Kidney capillary endothelial cell (primary cell): ENCODE data around the gene SLC9A9.

Experiments
- DNase-seq: peaks from one replicate; pipeline ENCODE4 v3.0.0-alpha.2; 2018; ENCODE audit warnings: low spot score

The SLC9A9 gene

DNA sequence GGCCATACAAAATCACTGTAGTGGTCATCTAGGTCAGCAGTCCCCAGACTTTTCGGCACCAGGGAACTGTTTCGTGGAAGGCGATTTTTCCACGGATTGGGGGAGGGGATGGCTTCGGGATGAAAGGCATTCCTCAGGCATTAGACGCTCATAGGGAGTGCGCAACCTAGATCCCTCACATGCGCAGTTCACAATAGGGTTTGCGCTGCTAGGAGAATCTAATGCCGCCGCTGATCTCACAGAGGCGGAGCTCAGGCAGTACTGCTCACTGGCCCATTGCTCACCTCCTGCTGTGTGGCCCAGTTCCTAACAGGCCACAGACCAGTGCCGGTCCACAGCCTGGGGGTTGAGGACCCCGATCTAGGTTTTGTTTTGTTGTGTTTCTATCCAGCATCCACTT is 200.1 kb downstream of the SLC9A9 start:
- no peak for DNase-seq

DNA sequence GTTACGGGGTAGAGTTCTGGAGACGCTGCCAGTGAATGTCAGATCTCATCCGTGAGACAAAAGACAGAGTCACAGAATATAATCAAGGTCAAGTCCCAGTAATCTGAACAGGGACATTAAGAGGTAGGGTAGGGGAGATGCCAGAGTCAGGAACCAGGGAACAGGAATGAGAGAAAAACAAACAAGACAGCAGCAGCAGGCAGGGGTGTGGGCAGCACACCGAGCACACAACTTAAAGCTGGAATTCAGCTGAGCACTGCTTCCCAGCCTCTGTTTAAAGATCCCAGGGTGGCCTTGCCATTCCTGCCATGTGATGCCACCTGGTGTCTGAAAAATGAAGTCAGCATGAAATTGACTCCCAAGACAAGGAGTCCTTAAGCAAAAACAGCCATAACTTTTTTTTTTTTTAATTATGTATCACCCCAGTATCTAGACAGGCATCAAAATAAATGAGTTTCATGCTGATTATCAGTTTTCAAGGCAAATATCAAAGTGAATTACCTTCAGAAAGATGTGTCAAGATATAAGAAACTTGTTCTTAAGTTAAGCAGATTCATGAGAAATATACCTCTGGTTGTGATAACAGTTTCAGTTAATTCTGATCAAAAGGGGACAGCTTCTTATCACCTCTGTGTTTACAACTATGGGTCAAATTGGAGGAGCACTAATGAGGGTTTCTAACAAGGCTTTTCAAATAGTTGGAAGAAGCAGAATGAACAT is 203.7 kb downstream of the SLC9A9 start:
- DNase-seq = peak; percentile 81

DNA sequence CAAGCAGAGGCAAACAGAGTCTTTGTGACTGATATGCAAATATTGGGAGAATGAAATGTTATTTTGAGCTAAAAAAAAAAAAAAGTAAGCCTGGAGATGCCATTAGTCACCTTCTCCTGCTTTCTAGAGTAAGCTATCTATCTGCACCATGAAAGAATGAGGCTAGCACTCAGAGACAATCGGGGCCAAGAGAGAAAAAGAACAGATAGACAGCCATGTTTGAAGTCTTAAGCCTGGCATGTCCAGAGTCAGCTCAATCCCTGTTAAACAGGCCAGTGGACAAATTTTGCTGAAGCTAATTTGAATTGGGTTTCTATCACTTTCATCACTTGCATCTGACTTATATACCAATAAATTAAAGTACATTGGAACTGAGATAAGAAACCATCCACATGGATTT is 204.4 kb downstream of the SLC9A9 start:
- DNase-seq = peak; percentile 2

DNA sequence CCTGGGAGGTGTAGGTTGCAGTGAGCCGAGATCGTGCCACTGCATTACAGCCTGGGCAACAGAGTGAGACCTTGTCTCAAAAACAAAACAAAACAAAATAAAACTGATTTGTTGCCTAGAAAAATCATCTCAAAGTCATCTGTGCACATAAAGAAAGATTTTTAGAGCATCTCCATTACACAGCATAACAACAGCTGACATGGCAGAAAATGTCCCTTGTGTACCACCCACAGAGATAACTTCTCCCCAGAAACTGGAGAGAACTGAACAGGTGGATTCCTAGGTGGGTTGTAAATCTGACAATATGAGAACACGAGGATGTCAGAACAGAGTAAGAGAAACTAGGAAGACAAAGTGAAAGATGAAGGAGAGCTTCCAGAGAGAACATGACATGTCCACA is 207.5 kb downstream of the SLC9A9 start:
- DNase-seq = no peak

DNA sequence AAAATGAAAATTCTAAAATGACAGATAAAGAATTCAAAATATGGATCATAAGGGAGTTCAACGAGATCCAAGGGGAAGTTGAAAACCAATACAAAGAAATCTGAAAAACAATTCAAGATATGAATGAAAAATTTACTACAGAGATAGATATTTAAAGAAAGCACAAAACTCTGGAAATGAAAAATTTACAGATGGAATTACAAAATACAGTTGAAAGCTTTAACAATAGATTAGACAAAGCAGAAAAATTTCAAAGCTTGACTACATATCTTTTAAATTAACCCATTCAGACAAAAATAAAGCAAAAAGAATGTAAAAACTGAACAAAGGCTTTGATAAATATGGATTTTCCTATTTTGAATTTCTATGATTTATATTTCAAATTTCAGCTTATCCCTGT is 211.1 kb downstream of the SLC9A9 start:
- DNase-seq = no peak

DNA sequence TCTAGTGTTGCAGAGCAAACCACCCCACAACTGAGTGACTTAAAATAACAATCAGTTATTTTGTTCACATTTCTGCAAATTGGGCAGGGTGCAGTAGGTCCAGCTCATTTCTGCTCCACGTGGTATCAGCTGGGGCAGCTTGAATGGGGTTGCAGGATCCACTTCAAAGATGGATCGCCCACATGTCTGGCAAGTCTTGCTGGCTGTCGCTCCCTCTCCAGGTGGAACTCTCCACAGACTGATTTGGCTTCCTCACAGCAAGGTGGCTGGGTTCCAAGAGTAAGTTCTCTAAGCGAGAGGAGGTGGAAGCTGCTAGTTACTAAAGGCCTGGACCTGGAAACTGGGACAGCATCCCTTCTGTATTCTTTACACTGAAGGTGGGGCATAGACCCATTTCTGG is 213.3 kb downstream of the SLC9A9 start:
- no peak for DNase-seq

DNA sequence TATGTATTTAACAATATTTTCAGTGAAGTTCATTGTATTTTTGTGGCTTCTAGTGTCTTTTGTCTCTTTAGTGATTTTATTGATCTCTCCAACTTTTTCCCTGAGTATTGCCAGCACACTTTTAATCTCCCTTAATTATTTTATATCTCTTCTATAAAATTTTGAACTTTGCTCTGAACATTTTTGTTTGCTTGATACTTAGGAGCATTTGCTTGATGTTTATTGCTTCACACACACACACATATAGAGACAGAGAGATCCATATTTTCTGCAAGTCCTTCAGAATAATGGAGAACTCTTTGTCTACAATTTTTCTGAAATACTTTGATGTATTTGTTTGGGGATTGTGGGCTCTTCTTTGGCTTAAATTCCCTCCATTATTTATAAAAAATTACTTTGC is 213.8 kb downstream of the SLC9A9 start:
- no peak for DNase-seq

DNA sequence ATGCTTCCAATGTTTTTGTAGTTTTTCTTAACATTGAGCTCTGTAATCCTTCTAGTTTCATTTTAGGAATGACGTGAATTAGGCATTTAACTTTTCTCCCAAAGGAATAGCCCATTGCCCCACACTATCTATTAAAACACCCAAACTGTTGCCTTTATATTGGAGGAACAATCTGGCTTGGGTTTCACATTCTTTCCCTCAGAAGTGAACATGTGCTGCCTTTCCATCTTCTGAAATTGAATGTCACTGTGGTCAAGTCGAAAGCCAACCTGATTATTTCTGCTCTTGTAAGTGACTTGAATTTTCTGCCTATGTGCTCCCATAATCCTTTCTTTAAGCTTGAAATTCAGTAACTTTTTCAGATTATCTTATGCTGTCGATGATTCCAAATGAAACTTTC is 214.5 kb downstream of the SLC9A9 start:
- DNase-seq = no peak

DNA sequence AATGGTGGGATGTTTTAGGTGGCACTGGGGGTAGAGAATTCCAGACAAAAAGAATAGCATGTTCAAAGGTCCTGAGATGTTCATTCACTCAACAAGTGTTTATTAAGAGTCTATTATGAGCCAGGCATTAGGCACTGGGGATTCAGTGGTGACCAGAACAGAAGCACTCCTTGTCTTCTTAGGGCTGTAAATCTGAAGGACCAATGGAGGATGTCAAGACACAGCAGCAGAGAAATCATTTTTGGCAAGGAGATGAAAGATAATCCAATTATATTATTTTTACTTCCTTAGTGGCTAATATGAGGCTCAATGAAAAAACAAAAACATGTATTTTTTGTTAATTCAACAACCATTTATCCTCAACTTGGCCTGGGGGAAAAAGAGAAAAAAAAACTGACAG is 218.5 kb downstream of the SLC9A9 start:
- no peak for DNase-seq

DNA sequence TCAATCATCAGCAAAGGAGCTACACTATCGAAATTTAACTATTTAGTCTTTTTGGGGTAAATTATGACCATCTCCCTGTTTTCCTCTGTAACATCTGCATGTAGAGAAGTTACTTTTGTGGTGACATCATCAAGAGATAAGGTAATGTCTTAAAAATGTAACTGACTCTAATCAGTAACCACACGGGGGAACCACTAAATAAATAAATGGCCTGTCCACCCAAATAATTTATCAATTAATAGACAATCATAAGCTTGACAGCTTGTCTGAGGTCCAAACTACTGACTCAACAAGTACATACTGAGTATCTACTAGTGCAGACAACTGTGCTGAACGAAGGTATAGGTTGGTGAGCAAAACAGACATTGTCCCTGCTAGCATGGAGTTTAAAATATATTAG is 219.3 kb downstream of the SLC9A9 start:
- no peak for DNase-seq

DNA sequence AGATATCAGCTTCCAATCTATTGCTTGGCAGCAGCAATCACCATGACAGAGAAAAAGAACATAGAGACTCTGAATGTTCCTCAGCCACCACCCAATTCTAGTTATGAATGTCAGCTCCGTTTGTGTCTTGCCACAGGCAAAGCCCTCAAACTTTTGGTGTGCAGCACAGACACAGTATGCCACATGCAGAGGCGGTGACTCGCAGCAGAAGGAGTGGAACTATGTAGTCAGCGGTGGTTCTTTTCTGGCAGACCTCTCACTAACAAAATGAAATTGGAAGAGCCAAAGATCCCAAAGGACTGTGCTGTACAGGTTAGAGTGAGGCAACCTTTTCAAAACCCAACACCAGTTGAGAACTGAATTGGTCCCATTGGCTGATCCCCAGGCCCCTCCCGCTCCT is 220.9 kb downstream of the SLC9A9 start:
- no peak for DNase-seq

DNA sequence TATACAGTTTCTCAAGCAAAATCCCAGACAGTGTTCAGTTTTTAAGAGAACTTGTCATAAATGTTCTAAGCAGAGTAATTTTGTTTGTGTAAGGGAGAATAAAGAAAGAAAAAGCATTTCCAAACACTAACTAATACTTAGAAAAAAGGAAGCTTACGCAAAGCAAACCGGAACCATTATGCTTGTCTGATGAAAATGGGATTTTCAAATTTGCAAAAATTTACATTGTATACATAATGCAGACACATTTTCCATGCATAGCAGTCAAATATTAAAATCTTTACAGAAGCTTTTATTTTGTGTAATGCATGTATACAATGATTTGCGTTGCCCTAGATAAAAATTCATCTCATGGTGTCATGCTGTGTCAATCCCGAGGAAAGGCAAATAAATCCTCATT is 229.0 kb downstream of the SLC9A9 start:
- no peak for DNase-seq

DNA sequence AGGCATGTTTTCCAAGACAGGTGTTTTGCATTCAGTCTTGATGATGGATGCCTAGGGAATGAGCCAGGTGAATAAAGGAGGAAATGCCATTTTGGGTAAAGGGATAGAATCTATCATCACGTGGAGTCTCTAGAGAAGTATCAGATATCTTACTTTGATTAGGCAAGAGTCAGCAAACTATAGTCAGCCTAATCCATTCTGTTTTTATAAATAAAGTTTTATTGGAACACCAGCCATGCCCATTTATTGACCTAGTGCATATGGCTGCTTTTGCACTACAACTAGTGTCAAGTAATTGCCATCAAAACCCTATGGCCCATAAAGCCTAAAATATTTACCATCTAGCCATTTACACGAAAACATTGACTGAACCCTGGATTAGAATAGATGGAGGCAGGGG is 231.2 kb downstream of the SLC9A9 start:
- DNase-seq = no peak

DNA sequence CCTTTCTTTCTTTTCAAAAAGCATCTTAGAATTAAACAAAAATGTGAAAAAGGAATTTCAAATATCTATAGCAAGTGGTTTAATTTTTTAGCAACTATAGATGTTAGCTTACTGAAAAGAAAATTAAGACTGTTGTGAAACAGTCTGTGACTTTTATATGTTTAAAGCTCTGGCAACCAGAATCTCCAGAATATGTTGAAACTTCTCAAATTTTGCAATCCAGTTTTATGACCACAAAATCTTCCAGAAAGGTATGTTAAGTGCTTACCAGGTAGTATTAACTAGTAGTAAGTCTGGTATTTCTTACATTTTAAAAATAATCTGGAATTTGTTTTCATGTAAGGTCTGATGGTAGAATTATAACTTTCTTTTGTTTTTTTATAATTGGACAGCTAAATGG is 235.0 kb downstream of the SLC9A9 start:
- no peak for DNase-seq

DNA sequence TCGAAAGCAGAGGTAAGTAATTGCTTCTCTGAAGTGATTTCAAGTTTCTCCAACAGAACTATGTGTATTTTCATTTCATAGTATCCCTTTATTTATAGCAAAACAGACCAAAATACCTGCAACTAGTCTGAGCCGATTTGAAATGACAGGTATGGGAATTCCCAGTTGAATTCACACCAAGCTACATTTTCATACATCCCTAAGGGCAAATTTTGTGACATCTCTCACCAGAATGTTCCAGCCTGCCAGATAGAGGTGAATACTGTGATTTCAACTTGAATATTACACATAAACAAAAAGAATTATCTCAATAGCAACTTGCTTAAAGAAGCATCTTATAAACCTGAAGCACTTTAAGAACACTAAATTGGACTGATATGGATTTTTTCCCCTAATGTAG is 235.7 kb downstream of the SLC9A9 start:
- no peak for DNase-seq

DNA sequence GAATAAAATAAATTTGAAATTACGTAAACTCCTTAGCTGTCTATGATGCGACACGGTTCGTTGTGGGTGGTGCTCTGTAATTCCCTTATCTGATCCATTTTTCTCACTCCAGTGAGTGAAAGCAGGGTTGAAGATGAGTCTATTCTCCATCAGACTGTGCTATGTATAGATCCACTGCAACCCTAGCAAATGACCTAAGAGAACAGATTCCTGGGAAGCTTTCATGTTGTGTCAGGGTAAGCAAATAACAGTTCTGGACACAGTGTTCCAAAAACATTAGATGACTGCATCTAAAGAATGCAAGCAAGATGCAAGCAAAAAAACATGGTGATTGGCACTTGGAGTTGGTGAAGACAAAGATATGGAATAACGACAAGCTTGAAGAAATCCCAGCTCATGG is 239.3 kb downstream of the SLC9A9 start:
- no peak for DNase-seq

DNA sequence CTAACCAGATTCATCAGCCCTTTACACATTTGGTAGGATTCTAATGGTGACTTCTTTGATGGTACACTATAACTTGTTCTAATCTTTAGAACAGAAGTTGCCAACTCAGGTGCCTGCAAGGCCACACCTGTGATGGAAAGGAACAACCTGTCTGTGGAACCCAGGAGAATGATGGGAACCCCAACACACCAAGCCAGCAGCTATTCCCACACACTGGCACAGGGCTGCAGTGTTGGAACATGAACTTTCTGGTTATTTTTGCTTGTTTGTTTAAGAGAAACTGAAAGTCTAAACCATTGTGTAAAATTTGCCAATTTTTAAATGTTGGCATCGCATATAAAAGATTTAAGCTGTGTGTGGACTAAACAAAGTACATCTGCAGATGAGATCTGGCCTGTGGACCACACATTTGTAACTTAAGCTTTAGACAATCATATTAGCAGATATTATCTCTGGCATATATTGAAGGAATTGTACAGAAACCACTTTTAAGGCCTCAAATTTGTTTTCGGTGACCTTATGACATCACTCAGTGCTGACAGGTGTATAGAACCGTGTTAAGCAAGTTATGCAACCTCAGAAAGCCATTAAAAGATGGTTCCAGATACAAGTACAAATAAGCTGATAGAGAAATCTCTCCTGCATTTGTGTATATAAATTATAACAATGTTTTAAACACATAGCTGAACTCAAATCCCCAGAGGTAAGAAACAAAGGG is 242.9 kb downstream of the SLC9A9 start:
- no peak for DNase-seq

DNA sequence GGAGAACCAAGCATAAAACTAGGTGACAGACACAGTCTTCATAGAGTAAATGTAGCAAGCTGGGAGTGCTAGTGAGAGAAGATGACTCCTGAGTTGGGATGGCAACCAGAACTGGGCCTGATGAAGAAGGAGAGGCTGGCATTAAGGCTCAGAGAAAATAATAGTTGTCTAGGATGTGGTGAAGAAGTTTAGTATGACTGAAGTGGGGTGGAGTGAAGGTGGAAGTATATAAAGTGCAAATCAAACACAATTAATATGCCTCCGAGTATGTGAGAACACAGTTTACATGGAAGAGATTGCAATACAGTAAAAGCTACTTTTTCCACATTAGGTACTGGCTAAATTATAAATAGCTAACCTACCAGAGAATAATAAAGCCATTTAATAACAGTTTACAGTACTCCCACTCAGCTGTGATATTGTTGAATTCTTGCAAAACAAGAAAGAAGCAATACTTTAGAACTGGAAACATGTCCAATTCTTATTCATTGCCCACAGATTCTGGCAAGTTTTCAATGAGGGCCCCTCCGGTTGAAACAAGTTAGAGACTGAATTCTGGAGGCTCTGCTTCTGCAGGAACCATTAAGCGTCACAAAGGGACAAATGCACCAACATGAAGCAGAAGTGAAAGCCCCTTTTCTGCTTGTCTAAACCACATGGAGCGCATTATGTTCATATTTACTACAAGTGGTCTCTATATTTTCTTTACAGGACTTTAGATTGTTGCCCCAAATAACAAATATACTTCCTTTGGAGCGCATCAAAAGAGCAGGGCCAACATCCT is 243.7 kb downstream of the SLC9A9 start:
- no peak for DNase-seq

DNA sequence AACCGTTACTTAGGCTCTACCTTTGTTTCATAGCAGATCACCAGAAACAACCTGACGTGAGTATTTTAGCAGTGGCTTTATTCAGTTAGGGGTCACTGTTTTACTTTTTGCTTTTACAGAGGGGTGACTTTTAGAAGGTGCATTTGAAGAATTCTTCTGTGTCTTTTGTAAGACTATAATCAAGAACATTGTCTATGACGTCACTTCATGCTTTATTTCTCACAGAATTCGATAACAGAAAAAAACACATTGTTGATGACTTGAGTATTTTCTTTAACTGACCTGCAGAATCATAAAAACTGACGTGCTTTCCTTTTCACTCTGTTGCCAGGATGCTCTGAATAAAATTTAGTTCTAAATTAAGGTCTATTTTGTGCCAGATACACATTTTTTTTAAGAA is 244.5 kb downstream of the SLC9A9 start:
- DNase-seq = no peak

DNA sequence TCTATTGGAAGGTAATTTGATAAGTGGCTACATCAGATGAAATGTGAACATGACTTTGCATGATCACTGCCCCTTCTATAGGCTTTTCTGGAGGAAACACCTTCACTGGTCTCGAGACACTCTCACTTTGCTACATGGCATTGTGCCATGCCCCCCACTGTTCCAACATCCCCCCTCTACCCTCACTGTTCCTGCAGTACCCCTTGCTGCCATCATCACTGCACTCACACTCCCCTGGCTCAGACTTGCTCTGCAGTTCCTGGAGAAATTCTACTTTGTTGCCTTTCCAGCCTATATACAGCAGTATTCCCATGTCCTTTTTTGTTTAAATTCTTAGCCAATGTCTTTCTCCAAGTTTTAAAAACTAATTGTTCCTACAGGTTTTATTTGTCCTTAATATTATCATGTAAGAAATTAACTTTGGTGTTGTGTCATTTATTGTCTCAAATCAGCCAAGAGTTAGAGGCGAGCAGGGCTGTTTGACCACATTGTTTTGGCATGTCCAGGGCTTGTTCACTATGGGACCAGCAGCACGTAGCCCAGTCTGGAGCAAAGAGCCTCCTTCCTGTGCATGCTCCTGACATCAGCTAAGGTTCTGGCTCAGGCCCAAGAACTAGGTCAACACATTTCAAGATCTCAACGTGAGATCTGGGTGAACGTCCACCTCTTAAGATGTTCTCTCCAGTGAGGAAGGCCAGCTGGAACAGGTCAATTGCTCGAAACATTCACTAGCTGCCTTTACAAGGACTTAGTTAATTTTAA is 246.4 kb downstream of the SLC9A9 start:
- peak; percentile 71 for DNase-seq

DNA sequence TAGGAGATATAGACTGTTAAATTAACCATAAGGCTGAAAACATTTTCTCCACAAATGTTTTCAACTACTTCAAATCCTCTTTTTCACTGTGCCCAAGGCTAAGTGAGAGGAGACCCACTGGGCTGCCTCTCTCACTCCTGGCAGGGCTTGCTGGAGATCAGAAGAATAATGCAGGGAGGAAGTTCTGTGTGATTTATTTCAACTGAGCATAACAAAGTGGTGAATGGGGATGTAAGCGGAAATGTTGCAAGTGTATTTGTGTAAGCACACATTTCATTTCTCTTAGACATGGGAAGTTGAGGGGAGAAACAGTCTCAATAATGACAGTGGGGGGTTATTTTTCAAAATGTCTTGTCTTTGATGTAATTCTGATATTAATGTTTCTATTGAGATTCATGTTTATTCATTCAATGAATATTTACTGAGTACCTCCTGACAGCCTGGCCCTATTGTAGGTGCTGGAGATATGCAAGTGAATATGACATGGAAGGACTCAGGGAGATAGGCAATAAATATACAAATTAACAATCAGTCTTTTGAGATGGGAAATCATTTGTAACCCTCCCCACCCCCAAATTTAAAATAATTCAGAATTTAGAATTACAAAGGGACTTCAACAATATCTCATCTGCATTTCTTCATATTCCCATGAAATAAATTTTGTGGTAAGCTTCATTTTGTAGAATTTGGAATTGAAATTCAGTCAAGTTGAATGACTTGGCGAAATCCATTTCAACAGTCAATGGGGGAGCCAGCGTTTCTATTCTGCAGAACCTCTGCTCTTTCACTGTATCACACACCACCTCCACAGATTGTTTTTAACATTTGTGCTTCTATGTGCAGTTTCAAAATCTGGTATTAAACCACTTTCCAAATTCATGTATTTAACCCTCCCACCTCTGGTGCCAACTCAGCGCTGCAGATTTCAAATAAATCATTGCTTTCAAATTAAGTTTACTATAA is 247.2 kb downstream of the SLC9A9 start:
- peak; percentile 84 for DNase-seq
